A549 (cell line): ENCODE measurements around the gene STARD3NL.

Source experiments
- CEBPB ChIP-seq, 2 experiments: fragments of >200 bp in 1 of 2; sonication (Bioruptor Twin) in 1 of 2; formaldehyde crosslinking in 1 of 2; IDR thresholded peaks; 2 replicates each; pipeline ENCODE4 v1.6.1; 2012 to 2016
- KDM5A ChIP-seq: fragments of 200-600 bp; sonication (generic); IDR thresholded peaks from 2 replicates; pipeline ENCODE4 v1.6.1; 2016; ENCODE audit warnings: antibody characterized with exemption, mild to moderate bottlenecking
- MAZ ChIP-seq: fragments of 150-350 bp; IDR thresholded peaks from 2 replicates; pipeline ENCODE4 v1.6.1; 2014; ENCODE audit warnings: antibody characterized with exemption, low read depth, low read length, borderline replicate concordance
- POLR2A ChIP-seq: IDR thresholded peaks from 2 replicates; pipeline ENCODE4 v1.6.1; 2012; ENCODE audit warnings: mild to moderate bottlenecking, low read length
- POLR2AphosphoS2 ChIP-seq: conservative IDR thresholded peaks from 2 replicates; pipeline ENCODE4 v1.6.1; 2012; ENCODE audit warnings: low read length, improper control_type of control experiment, inconsistent platforms
- RAD21 ChIP-seq, 2 experiments: fragments of >200 bp in 1 of 2; sonication (Bioruptor Twin) in 1 of 2; formaldehyde crosslinking in 1 of 2; IDR thresholded peaks in 1 of 2; conservative IDR thresholded peaks in 1 of 2; 2 replicates in 1 of 2; 3 replicates in 1 of 2; pipeline ENCODE4 v1.6.1; 2012 to 2018; ENCODE audit warnings: inconsistent platforms in 1 of 2
- TP53 ChIP-seq: fragments of 250-450 bp; sonication (Bioruptor Pico); IDR thresholded peaks from 2 replicates; pipeline ENCODE4 v1.5.0; 2021; ENCODE audit warnings: mild to moderate bottlenecking, moderate library complexity
- TF ChIP-seq, protein P1 (sequence below): IDR thresholded peaks from 2 replicates; pipeline ENCODE4 v1.6.1; 2012
- TF ChIP-seq, protein P2 (sequence below): fragments of >200 bp; sonication (Bioruptor Twin); formaldehyde crosslinking; IDR thresholded peaks from 3 replicates; pipeline ENCODE4 v1.5.1; 2016
- TF ChIP-seq, protein P3 (sequence below): fragments of 200-600 bp; sonication (generic); IDR thresholded peaks from 2 replicates; pipeline ENCODE4 v1.6.1; 2016; ENCODE audit warnings: antibody characterized with exemption, mild to moderate bottlenecking, moderate library complexity

DNA sequence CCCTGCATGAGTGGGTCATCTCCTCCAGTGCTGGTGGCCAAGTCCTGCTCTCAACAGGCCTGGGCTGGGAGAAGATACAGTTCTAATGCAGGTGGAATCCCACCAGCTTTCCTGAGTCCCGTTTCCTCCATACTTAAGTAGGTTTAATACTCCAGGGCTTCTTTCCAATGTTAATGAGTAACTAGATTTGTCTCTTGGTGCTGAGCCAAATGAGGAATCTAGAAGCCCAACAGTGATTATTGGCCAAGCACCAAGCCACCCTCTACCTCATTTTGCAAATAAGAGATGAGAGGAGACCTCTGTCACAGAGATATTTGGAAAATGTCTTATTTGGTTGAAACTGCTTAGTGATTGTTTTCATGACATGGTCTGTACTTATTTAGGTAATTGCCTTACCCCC lies 37.1 kb downstream of the STARD3NL start:
- TF ChIP-seq, protein P1, sequence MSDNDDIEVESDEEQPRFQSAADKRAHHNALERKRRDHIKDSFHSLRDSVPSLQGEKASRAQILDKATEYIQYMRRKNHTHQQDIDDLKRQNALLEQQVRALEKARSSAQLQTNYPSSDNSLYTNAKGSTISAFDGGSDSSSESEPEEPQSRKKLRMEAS: no peak
- TF ChIP-seq KDM5A: no peak
- TF ChIP-seq, protein P2, sequence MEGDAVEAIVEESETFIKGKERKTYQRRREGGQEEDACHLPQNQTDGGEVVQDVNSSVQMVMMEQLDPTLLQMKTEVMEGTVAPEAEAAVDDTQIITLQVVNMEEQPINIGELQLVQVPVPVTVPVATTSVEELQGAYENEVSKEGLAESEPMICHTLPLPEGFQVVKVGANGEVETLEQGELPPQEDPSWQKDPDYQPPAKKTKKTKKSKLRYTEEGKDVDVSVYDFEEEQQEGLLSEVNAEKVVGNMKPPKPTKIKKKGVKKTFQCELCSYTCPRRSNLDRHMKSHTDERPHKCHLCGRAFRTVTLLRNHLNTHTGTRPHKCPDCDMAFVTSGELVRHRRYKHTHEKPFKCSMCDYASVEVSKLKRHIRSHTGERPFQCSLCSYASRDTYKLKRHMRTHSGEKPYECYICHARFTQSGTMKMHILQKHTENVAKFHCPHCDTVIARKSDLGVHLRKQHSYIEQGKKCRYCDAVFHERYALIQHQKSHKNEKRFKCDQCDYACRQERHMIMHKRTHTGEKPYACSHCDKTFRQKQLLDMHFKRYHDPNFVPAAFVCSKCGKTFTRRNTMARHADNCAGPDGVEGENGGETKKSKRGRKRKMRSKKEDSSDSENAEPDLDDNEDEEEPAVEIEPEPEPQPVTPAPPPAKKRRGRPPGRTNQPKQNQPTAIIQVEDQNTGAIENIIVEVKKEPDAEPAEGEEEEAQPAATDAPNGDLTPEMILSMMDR: no peak
- TF ChIP-seq POLR2A: no peak
- TF ChIP-seq TP53 (CRISPR knock-in tag): no peak
- TF ChIP-seq POLR2AphosphoS2: no peak
- TF ChIP-seq MAZ: no peak
- TF ChIP-seq, protein P3, sequence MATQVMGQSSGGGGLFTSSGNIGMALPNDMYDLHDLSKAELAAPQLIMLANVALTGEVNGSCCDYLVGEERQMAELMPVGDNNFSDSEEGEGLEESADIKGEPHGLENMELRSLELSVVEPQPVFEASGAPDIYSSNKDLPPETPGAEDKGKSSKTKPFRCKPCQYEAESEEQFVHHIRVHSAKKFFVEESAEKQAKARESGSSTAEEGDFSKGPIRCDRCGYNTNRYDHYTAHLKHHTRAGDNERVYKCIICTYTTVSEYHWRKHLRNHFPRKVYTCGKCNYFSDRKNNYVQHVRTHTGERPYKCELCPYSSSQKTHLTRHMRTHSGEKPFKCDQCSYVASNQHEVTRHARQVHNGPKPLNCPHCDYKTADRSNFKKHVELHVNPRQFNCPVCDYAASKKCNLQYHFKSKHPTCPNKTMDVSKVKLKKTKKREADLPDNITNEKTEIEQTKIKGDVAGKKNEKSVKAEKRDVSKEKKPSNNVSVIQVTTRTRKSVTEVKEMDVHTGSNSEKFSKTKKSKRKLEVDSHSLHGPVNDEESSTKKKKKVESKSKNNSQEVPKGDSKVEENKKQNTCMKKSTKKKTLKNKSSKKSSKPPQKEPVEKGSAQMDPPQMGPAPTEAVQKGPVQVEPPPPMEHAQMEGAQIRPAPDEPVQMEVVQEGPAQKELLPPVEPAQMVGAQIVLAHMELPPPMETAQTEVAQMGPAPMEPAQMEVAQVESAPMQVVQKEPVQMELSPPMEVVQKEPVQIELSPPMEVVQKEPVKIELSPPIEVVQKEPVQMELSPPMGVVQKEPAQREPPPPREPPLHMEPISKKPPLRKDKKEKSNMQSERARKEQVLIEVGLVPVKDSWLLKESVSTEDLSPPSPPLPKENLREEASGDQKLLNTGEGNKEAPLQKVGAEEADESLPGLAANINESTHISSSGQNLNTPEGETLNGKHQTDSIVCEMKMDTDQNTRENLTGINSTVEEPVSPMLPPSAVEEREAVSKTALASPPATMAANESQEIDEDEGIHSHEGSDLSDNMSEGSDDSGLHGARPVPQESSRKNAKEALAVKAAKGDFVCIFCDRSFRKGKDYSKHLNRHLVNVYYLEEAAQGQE: no peak
- no peak for TF ChIP-seq RAD21 (conservative IDR thresholded peaks at IDR 0.05 in 1 of 2, IDR thresholded peaks at IDR 0.05 in 1 of 2)
- TF ChIP-seq CEBPB (IDR thresholded peaks at IDR 0.05): no peak
